Activated CD8-positive, alpha-beta T cell treated with anti-CD3 and anti-CD28 coated beads, Interleukin-2, amount 10 ng/mL, durations not matched to agents 7 days and 5 days (primary cell): ENCODE data around the gene OSTM1. TPM values are rescaled to one million over a fixed set of nuclear protein-coding genes. Genes with fewer than 3 reads are reported as not detected.

Experiments
- total RNA-seq, 2 experiments: library from RNA; stranded (reverse); gene quantifications; one replicate each; pipeline ENCODE4 v1.2.3, GENCODE V29; 2021

OSTM1 gene
- total RNA-seq, 2 experiments from 2014 or later, result 25.2 to 25.5 TPM

Other genes starting within 250 kb of the OSTM1 start
- gene SEC63, start 116.5 kb downstream of the OSTM1 start, total RNA-seq, result 10 to 100 TPM; 60.4 to 72.6 TPM
- not detected for gene NR2E1, start 91.3 kb upstream of the OSTM1 start, total RNA-seq
- 10 to 100 TPM; 91.5 to 91.9 TPM for gene SNX3, start 186.3 kb upstream of the OSTM1 start, total RNA-seq
- gene AFG1L, start 220.3 kb upstream of the OSTM1 start, total RNA-seq, result 1 to 10 TPM; 4.0 to 7.5 TPM